Activated CD8-positive, alpha-beta memory T cell treated with anti-CD3 and anti-CD28 coated beads, Interleukin-2, amount 50 U/mL, for 4 hours (primary cell): ENCODE measurements around the gene APP.
"Not testable (repeated sequence)": the region's sequence is repeated elsewhere in the genome, so short reads cannot be mapped to it uniquely, and the experiment has no call there.

Experiments
- DNase-seq: peaks from one replicate; pipeline ENCODE4 v3.0.0-alpha.2; 2020

APP gene

DNA sequence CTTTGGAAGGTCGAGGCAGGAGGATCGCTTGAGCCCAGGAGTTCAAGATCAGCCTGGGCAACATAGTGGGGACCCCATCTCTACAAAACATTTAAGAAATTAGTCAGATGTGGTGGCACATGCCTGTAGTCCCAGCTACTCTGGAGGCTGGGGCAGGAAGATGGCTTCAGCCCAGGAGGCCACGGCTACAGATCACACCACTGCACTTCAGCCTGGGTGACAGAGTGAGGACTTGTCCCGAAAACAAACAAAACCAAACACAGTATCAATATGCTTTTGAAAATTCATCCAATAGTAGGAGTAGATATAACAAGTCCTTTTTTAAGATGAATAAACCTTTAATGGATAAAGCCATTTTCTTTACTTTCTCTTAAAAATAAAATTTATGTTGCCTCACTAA is 8.5 kb downstream of the APP start:
- no peak for DNase-seq

DNA sequence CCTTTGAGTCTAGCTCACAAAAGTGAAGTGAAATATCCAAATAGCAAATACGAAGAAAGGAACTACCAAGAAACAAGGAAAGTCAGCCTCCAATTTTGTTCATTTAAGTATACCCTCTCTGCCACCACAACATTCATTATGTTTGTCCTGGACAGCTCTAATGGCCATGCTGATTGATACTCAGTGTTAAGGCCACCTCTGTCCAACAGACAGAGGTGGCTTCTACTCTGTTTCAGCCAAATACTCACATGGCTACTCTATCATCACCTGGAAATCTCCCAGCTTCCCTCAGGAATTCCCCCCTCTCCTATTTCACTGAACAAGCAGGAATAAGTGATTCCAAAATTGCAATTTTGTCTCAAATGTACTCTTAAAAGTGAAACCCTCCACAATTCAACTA is 10.7 kb downstream of the APP start:
- no peak for DNase-seq

DNA sequence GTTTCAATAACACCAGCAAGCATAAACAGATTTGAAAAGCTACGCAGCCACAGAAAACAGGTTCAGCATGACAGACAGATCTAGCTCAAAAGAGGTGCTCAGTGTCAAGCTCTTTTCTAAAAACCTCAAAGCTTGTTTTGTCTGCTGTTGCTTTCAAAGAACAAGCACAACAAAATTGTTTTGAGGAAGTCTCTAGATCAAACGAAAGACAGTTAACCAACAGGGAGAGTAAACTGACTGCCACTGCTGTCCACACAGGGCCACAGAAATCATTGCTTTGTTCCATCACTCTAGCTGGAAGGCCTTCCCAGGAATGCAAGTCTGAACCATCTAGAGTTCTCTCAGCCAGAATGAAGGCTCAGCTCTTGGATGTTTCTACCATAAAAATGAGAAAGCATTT is 12.8 kb downstream of the APP start:
- DNase-seq = no peak

DNA sequence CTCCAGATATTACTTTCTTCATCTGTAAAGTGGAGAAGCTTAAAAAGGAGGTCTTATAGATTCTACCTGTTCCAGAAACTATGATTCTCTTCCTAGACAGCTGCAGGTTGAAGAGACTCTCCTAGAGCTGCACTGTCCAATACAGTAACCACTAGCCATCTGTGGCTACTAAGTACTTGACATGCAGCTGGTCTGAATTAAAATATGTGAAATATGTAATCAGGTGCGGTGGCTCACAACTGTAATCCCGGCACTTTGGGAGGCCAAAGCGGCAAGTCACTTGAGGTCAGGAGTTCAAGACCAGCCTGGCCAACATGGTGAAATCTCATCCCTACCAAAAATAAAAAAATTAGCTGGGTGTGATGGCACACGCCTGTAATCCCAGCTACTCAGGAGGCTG is 15.8 kb downstream of the APP start:
- DNase-seq = no peak

DNA sequence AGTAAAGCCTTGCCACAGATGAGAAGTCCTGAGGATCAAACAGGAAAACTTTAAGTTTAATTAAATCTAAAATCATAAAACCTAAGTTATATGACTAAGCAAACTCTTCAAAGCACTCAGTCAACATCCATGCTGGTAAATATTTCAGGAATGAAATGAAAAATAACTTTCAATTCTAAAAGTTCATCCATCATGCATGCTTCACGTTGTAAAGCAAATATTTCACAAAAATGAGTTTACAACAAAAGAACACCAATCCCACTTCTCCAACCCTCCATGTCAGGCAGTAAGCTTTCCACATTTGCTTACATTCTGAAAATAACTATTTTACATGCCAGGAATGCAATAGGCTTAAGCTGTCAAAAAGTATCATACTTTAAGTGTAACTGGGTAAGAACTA is 16.8 kb downstream of the APP start:
- DNase-seq = no peak

DNA sequence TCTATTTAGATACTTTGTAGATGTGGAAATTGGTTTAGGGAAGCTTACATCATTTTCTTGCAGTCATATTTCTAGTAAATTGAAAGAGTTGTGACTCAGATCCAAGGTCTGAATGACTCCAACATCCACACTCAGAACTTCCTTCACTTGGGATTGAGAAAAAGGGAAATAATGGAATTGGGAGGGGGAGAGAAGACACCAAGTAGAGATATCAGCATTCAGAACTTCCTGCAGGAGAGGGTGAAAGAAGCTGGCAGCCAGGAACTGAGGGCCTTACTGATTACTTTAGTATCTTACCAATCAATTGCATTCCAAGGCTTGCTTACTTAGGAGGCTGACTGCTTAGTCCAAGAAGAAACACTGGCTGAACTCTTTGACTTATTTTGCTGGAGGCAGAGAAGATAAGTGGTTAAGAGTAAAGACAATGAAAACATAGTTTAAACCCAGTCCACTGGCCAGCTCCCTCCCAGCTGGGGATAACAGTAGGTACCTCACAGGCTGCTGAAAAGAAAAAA is 21.7 kb downstream of the APP start:
- no peak for DNase-seq

DNA sequence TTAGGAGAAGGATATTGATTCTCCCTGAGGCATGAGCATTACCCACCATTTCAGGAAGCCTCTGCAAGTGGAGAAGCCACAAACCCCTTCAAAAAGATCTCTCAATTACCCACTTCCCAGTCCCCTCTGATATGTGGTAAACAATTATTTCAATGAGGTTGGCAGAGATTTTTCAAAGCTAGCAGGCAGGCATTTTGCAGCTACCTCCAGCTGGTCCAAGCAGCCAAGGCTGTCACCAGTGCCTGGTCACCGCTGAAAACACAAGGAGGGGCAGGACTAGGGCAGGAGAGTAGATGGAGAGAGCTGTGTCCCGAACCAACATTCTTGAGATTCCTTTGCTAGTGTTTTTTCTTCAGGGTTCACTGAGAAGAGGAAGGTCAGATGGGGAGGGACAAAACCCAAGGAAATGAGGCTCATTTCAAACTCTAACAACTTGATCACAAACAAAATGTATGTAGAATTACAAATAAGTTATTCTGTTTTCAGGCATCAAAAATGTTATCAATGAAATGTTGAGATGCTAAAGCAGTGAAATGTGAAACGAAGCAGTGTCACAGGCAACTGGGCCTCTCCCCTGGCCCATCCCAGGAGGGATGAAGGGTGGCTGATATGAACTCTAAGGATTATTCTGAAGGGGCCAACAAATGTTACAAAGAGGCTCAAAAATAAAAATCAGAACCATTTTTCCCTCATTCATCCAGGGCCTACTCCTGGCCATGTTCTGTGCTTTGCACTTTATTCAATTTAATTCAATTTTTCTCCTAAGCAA is 22.3 kb downstream of the APP start:
- DNase-seq = no peak

DNA sequence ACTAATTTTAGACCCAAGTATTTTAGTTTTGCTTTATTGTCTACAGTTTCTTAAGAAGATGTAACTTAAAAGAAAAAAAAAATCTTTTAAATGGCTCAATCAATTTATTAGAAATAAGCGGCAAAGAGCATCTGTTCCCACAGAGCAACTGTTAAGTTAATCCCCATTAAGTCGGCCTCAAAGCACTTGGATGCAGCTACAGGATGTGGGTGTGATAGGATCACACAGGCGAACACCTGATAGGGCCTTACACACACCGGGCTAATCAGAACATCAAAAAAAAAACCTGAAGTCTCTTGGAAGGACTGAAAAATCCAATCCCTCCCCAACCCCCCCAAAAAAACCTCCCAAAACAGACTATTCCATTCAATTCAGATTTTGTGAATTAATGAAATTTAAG is 23.0 kb downstream of the APP start:
- DNase-seq = no peak

DNA sequence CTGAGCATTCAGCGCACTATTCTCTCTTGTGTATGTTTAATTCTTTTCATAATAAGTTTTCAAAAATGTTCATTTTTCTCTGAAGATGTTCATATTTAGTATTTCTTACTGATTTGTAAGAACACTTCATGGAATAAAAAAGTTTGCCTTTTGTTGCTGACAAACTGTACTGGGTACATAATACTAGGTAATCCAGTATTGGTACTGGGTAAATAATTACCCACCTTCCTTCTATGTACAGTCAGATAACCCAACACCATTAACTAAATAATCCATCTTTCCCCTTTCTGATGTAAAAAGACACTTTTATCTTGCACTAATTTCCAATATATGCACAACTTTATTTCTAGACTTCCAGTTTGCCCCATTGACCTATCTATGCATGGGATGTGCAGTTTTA is 23.9 kb downstream of the APP start:
- DNase-seq = no peak

DNA sequence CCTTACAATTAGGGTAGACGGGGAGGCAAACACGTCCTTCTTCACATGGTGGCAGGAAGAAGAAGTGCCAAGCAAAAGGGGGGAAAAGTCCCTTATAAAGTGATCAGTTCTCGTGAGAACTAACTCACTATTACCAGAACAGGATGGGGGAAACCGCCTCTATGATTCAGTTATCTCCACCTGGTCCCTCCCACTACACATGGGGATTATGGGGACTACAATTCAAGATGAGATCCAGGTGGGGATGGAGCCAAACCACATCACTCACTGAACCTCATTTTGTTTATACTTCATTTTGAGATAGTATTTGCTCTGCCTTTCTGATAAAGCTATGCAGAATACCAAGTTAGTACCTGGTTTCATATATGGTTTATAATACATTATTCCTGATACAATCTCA is 26.5 kb downstream of the APP start:
- DNase-seq = no peak

DNA sequence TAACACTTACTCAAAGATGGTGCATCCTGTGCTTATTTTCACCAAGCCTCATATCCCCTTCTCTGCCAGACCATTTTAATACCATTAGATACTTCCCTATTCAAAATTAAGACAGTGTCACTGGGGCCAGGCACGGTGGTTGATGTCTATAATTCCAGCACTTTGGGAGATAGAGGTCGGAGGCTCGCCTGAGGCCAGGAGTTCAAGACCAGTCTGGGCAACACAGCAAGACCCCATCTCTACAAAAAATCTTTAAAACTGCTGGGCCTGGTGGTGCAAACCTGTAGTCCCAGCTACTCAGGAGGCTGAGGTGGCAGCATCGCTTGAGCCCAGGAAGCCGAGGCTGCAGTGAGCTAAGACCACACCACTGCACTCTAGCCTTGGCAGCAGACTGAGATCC is 28.2 kb downstream of the APP start:
- DNase-seq = no peak

DNA sequence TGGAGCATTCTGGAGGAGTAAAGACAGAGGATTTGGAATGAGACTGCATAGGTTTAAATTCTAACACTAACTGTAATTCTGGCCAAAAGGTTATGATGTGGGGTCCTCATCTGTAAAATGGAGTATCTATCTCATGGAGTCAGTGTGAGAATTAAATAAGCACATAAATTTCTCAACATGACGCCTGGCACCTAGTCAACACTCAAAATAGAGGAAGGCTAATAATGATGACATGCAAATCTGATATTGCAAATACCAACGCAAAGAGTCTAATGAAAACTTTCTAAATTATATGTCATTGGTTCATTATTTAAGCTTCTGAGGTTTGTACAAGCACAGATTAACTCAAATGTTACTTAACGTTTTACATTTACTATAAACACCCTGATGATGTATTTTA is 29.6 kb downstream of the APP start:
- no peak for DNase-seq

DNA sequence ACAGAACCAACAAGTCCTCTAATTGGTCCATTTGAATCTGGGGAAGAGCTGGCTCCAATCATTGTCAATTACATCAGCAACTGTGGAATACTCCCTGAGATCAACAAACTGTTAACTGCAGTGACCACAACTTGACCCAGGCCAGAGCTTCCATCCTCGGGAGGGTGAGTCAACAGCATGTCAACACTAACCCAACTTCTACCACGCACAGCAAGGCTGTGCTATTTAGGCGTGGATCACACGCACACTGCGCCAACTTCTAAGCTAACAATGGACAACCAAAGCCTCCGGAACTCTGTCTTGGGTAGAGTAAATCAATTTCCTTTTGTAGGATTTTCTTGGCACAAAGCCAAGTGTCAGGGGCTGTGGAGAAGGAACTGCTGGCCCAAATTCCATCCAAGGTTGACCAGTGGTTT is 30.4 kb downstream of the APP start:
- DNase-seq = no peak

DNA sequence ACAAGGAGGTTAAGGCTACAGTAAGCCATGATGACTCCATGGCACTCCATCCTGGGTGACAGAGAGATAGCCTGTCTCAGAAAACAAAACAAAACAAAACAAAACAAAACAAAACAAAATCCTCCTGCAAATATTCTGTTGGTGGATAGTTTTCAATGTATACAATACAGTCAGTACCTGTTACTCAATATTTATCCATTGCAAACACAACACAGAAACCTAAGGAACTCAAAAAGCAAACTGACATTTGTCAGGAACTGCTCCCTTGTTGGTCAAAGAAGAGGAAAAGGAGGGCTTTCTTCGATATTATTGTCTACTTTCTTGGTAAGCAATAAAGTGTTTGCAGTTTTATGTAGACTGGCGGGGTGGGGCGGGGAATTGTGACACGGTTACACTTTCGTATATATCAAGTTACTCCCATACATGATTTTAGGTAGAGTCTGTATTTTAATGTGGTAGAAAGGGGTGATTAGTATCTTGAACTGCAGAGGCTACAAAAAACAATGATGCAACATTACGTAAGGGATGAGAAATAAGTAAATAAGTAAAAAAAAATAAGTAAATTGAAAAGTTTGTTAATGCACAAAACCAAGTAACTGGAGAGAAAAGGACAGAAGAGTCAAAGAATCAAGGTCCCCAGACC is 31.8 kb downstream of the APP start:
- DNase-seq = no peak

DNA sequence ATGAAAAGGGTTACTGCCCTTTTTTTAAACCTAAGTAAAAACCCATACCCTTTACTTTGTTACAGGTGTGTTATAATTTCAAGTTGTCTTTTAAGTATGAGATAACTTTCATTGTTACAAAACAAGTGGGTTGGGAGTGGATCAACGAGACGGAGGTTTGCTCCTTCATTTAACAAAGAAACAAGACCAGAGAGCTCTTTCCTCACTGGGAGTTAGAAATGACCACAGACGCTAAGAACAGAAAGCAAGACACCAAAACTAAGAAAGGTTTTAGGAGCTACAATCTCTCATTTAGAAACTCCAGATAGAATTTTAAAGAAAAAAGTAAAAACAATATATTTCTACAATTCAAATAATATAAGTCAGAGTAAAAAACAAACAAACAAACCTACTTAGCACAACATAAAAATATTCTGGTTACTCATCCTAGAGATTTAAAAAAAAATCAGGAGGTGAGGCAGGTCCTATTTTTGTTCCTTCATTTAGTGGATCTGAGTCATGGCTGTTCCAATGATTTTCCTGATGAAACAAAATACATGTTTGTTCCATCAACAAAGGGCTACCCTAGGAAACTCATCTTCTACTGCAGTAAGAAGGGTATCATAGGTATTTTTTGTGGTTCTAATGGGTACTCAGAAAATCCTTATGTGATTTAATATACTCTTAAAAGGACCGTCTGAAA is 33.0 kb downstream of the APP start:
- no peak for DNase-seq

DNA sequence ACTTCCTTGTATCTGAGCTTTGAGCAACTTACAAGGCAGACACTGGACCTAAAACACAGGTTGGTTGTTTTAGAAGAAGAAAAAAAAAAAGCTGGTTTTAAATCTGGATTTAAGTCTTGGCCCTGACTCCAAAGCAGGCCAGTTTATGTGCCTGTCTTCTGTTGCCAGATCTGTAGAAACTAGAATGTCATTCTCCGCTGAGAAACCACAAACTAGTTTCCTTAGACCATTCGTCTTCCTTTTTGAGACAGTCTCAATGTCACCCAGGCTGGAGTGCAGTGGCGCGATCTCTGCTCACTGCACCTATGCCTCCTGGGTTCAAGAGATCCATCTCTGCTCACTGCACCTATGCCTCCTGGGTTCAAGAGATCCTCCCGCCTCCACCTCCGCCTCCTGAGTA is 33.9 kb downstream of the APP start:
- DNase-seq = no peak

DNA sequence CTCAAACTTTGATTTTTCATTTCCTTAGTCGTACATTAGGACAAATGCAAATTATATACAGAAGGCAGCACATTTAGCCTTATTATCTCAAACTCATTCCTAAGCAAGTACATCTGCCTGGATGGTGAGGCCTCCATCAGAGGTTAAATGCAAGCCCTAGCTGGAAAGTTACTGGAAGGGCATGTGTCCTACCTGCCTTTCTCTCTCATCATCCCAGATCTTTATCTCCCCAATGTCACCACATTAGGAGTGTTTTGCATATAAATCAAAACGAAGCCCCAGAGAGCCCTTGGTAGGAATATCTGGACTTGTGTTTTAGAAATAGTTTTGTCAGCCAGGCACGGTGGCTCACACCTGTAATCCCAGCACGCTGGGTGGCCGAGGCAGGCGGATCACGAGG is 35.0 kb downstream of the APP start:
- no peak for DNase-seq

DNA sequence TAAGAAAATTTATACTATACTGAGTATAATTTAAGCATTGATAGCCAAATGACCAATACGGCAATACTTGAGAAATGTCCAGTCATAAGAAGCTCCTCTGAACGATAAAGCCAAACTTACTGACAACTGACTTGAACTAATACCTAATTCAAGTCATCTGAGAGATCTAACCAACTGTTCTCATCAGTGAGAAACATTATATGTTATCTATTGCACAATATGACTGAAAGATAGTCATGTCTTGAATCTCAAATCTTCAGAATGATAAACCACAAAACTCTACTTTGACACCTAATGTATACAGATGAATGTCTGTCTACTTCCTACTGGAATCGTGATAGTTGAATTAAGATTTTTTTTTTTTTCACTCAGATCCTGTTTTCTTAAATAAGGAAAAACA is 39.0 kb downstream of the APP start:
- DNase-seq = no peak

DNA sequence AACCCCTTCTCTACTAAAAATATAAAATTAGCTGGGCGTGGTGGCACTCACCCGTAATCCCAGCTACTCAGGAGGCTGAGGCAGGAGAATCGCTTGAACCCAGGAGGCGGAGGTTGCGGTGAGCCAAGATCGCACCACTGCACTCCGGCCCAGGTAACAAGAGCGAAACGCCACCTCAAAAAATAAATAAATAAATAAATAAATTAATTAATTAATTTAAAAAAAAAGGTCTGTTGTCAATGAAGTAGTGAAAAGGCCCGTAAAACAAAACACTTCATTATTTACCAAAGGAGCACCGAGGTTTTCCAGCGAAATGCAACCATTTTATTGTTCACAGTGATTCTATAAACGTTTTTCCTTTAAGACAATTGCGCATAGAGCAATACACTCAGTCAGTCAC is 39.5 kb downstream of the APP start:
- DNase-seq = not testable (repeated sequence)

DNA sequence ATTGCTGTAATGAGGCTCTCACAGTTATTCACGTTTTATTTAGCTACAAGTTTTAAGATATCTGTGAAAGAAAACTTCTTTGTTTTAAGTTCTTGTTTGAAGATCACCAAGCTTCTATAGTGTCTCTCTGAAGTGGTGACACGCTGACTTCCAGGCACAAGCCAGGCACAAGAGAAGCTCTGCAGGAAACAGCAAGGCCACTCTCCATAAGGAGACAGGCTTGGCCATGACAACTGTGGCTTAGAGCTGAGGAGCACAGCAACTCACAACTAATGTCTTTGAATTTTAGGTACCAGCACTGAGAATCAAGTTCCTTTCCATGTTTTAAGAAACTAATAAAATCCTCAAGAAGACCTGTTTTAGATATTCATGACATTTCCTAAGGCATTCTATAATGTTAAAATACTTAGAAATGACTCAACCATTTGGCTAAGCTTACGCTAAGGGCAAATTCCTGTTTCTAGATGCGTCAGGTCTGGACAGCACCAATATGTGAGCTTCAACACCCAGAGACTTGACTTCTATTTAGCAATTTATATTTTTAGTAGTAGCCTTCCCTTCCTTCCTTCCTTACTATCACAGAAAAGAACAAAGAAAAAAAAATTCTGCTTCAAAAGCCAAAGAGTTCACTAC is 40.2 kb downstream of the APP start:
- no peak for DNase-seq

DNA sequence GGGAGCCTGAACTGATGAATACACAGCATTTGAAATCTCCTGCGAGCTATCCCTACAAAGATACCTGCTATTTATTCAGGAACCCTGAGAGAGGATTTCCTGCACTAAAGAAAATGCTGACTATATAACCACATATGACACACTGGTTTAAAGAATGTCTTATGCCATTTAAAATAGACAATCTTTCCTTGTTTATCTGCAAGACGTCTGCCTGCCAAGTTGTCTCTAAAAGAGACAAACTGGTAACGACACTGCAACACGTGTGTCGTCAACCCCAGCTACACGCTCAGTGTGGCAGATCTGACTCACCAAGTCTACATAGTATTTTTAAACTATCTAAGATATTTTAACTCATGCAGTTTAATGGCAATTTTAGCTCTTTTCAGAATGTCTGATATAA is 42.7 kb downstream of the APP start:
- no peak for DNase-seq

DNA sequence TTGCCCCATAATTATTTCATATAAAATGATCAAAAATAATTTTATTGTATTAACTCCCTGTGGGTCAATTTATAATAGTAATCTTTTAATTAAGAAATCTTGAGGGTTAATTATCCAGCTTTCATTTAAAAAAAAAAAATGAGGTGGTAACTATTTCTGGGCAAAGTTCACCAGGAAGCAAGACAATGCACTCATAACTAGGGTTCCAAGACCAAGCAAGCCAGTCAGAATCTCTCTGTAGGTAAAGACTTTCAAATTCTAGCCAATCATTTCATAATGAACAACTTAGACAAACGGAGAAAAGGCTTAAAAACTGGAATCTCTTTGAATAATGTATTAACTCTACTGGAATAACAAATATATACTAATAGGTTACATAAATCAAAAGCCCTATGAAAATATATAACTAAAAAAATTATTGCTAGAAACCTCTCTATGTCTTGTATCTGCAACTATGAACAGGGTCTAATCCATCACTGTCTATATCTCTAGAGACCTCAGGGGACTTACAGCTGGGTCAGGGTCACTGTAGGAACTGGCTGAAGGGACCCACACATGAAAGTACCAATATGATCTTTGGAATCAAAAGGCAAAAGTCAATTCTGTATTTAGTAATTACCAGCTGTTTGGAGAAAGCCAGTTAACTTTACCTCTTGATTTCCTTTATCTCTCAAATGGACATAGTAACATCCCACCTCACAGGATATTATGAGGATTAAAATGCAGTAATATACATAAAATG is 43.3 kb downstream of the APP start:
- DNase-seq = no peak

DNA sequence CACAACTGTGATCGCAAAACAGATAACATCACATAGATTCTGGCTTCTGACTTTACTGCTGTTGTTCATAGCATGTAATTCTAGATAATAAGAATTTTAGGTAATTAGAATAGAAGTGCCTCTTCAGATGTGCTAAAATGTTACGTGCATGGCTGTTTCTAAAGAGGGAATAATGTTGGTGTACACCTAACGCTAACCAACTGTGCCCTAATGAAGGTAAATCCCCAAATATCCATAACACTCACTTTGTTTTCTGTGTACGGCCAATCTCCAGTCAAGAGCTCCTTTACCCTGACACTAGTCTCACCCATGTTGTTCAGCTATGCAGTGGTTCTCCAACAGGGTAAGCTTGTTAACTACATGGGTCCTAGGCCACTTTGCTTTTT is 44.4 kb downstream of the APP start:
- DNase-seq = no peak
